NCI-H748 (cell line): ENCODE data around the gene SH2D6.
"Not testable (repeated sequence)": the region's sequence is repeated elsewhere in the genome, so short reads cannot be mapped to it uniquely, and the experiment has no call there.

Experiments used
- DNase-seq: peaks from one replicate; lab custom pipeline; 2025; ENCODE audit not compliant: unreplicated experiment; lab: John Stamatoyannopoulos, UW

Gene SH2D6

GRCh38 chr2:85439025-85439472 lies 20.5 kb downstream of the SH2D6 start:
- DNase-seq: no peak

- DNase-seq: not testable (repeated sequence)
Observed at GRCh38 chr2:85439569-85439968, 21.1 kb downstream of the SH2D6 start.

DNA sequence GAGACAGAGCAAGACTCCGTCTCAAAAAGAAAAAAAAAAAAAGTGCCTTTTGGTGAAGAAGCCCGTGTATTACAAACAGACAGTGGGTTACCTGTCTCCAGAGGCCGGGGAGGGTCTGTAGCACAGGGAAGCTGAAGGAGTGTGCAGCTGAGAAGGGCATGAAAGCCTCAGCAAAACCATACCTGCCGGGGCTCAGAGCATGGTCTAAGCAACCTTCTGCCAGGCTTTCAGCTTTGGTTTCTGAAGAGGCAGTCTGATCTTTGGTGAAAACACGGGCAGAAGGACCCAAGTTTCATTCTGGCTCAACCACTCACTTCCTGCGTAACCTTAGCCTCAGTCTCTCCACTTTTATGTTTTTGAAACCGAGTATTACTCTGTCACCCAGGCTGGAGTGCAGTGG lies 21.5 kb downstream of the SH2D6 start:
- DNase-seq: no peak

- no peak for DNase-seq
Observed at GRCh38 chr2:85440729-85441128, 22.2 kb downstream of the SH2D6 start.

DNA sequence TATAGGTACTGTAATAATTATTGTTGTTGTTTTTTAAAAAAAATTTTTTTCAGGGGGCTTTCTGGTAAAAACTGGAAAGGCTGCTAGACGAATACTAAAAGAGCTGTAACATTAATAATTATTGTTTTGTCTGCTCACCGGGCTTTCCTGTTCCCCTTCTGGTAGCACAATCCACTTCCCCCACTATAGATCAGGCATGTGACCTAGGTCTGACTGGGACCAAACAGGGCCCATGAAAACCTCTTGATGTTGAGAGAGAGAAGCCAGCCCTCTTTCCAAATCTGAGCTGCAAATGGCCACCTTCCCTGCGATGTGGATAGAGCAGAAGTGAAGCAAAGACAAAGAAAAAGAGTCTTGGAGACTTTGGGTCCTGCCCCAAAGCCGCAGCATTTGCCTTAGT lies 23.4 kb downstream of the SH2D6 start:
- no peak for DNase-seq

DNA sequence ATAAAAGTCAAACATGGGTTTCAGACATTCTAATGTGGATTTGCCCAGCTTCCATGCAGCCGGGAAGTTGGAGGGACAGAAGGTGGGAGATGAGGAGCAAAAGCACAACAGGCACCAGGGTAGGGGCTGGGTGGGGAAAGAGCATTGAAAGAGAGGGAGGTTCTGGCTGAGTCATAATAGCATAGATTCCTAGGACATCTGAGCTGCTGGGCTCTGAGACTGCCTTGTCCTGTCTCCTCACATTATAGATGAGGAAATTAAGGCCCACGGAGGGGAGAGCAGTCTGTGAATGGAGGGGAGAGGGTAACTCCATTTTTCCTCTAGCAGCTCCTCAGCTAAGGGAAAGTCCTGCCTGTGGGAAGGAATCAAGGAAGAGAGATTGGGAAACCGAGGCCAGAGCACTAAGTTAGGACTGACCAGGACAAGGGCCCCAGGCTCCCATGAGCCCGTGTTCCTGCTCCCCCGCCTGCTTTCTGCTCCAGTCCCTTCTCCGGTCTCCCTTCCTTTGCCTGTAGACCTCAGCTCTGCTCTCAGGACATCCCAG lies 26.2 kb downstream of the SH2D6 start:
- no peak for DNase-seq

- no peak for DNase-seq
Observed at GRCh38 chr2:85445316-85446295, 27.1 kb downstream of the SH2D6 start.

DNA sequence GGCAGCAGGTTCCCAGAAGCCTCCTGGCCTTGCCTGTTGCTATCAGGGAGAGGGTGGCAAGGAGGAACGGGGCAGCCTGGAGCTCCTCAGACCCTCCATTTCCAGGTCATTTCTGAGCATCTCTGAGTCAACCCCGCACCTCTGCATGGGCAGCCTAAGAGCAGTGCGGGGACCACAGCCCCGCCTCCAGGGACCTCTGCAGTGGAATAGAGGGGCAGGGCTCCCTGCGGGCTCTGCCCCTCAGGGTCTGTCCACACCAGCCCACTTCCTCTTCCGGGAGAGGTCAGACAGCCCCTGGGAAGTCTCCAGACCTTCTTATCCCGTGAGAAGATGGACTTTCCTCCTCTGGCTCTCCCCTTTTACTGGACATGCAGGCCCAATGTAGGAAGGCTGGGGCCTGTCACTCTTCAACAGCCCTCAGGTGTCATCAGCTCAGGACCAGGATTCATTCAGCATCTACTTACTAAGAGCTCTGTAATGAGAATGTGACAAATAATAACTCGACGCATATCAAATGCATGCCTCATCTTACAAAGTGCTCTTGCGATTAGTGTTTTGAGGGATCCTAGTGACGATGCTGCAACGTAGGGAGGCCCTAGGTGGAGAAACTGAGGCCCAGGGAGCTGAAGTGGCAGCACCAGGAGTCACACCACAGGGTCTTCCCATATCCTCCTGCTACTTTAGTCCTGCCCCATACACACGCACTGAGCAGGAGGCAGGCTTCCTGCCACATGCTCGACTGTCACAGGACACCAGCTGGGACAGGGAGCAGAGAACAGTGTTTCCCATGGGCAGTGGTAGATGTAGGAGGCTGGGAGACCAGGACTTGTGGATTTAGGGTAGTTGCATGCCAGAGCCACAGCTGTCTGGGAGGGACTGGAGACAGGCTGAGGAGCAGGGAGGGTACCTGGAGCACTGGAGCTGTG lies 28.0 kb downstream of the SH2D6 start:
- DNase-seq: no peak

DNA sequence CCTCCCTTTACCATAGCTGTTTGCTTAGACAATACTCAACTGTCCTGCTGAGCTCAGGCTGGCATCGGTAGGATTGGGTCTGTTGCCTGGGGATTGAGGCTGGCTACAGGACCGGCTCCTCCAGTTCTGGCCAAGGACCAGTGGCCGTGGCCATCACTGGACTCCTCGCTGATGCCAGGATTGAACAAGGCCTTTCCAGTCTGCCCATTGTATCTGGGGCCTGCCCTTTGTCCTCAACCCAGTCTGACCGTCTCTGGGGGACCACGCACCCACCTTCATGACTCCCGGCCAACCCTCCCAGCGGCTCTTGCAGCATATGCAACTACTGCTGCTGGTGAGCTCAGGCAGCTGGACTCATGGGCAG lies 28.7 kb downstream of the SH2D6 start:
- DNase-seq: no peak

DNA sequence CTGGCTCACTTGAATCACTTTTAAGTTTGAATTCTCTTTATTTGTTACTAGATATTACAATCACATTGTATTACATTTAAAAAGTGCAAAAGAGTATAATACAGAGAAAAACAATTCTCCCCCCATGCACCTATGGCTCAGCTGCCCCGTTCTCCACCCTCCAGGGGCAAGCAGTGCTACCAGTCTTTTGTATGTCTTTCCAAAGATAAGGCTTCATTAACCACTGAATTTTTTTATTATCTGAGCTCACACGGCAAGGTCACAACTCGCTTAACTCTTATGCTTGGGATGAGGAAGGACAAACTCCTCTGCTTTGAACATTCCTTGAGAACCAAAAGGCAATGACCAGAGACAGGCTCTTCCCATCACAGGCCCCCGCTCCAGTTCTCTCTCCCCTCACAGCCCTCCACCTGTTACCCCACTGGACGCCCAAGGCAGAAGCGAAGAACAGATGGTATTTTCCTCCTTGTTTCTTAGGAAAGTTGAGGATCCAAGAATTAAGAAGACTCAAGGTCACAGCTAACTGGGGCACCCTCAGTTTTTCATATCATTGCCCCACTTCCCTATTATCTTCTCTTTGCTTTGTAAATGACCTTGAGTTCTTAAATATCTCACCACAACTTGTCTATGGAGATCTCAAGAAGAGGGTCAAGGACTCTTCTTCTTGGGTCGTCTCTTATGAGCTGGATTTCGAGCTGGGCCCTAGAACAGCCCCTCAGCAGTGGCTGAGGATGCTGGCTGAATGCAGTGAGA lies 30.1 kb downstream of the SH2D6 start:
- no peak for DNase-seq

DNA sequence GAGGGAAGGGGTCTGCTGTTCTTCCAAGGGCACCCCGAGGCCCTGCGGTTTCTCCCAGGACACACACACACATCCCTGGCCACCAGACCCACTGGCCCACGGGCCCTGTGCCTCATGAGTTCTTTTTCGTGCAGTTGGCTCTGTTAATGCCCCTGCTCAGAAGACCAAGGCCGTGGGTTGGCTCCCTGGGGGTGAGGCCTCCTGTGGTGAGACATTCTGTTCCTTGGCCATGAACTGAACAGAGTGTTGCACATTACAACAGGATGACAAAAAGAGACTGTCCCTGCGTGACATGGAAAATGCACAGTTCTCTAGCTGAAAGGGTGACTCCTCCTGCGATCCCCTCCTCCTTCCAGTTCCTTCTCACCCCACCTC lies 30.7 kb downstream of the SH2D6 start:
- DNase-seq: no peak

DNA sequence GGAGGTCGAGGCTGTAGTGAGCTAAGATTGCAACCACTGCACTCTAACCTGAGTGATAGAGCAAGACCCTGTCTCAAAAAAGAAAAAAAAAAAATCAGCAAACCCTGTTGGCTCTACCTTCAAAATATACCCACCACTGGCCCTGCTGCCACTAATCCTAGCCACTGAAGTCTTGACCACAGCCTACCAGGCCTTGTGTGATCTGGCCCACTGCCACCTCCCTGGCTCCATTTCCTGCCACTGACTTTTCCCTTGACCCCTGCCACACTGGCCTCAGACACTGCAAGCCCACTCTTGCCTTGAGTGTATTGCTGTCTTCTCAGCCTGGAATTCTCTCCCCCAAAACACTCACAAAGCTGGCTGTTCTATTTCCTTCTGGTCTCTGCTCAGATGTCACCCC lies 33.7 kb downstream of the SH2D6 start:
- no peak for DNase-seq

GRCh38 chr2:85453571-85453970 lies 35.1 kb downstream of the SH2D6 start:
- no peak for DNase-seq

- no peak for DNase-seq
Observed at GRCh38 chr2:85455552-85456090, 37.1 kb downstream of the SH2D6 start.

GRCh38 chr2:85457043-85457442 lies 38.5 kb downstream of the SH2D6 start:
- DNase-seq: no peak

GRCh38 chr2:85457877-85458316 lies 39.4 kb downstream of the SH2D6 start:
- peak; percentile 1 for DNase-seq

- no peak for DNase-seq
Observed at GRCh38 chr2:85458601-85459563, 40.4 kb downstream of the SH2D6 start.

- DNase-seq: no peak
Observed at GRCh38 chr2:85459771-85460170, 41.3 kb downstream of the SH2D6 start.

DNA sequence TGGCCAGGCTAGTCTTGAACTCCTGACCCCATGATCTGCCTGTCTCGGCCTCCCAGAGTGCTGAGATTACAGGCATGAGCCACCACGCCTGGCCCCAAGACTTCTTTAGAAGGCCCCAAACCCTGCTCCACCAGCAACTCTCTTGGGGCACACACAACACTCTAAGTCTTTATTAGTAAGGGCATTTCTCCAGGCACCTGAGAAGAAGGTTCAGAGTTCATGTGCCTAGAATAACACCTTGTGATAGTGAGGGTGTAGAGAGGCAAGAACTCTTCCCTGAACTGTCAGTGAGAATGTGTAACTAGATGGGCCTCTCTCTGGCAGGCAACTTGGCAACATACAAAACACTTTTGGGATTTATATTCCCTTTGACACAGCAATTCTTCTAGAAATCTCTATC lies 43.8 kb downstream of the SH2D6 start:
- DNase-seq: no peak
